Left ventricle myocardium inferior (tissue), 1 donor: ENCODE results near the gene DCAF16. TPM values are rescaled to one million over a fixed set of nuclear protein-coding genes. Genes with fewer than 3 reads are reported as not detected.

Source experiments
- DNase-seq: peaks from one replicate; pipeline ENCODE4 v3.0.0-alpha.2; 2020
- H3K27ac ChIP-seq: fragments of 200-600 bp; replicated peaks from 2 replicates; pipeline ENCODE4 v1.8.0; 2021
- H3K27me3 ChIP-seq: fragments of 200-600 bp; 2 replicates; pipeline ENCODE4 v1.8.0; 2021; ENCODE audit warnings: low read depth
- H3K36me3 ChIP-seq: fragments of 200-600 bp; 2 replicates; pipeline ENCODE4 v1.8.0; 2021
- H3K4me1 ChIP-seq: fragments of 200-600 bp; 2 replicates; pipeline ENCODE4 v1.8.0; 2021
- H3K4me3 ChIP-seq: fragments of 200-600 bp; 2 replicates; pipeline ENCODE4 v1.8.0; 2021; ENCODE audit warnings: mild to moderate bottlenecking, moderate library complexity
- H3K9me3 ChIP-seq: fragments of 200-600 bp; replicated peaks from 2 replicates; pipeline ENCODE4 v1.8.0; 2021
- CTCF ChIP-seq: fragments of 200-600 bp; IDR thresholded peaks from 2 replicates; pipeline ENCODE4 v1.8.0; 2021; ENCODE audit warnings: antibody characterized with exemption, mild to moderate bottlenecking, borderline replicate concordance
- intact Hi-C: fragments of 100-400 bp; cut with micrococcal nuclease; formaldehyde crosslinking; loops from one replicate; pipeline ENCODE4 v1.11.0; 2022
- total RNA-seq: library from RNA; stranded (reverse); fragmentation: NEBNext Ultra II Directional; extraction: Animal tissue kit (Norgen Biotek cat#: 25700); gene quantifications from one replicate; pipeline ENCODE4 v1.2.1, GENCODE V29; 2021
- donor health status: DM: no; HTN: yes; CAD: no; lungs with severe emphysema.

Gene DCAF16
- total RNA-seq, 1 donor from 2014 or later, result 14.5 TPM

- peaks cover 12% of the 10 kb centered on the region for H3K9me3 ChIP-seq
- TF ChIP-seq CTCF, result no peak
- no peak overlapping the region for H3K4me3 ChIP-seq
- no peaks in the 10 kb centered on the region for H3K36me3 ChIP-seq
- no peak overlapping the region for H3K27ac ChIP-seq
- DNase-seq, result no peak
- no peaks in the 10 kb centered on the region for H3K4me1 ChIP-seq
- H3K27me3 ChIP-seq, result peaks cover 7% of the 10 kb centered on the region
- intact Hi-C loops, result no loop called here
Measured at GRCh38 chr4:17763416-17763815, 47.1 kb downstream of the DCAF16 start.

- H3K27ac ChIP-seq, result no peak overlapping the region
- TF ChIP-seq CTCF, result no peak
- intact Hi-C loops, result no loop called here
- no peaks in the 10 kb centered on the region for H3K4me1 ChIP-seq
- H3K36me3 ChIP-seq, result no peaks in the 10 kb centered on the region
- DNase-seq, result no peak
- H3K9me3 ChIP-seq, result peaks cover 12% of the 10 kb centered on the region
- H3K4me3 ChIP-seq, result no peak overlapping the region
- peaks cover 7% of the 10 kb centered on the region for H3K27me3 ChIP-seq
Measured at GRCh38 chr4:17762726-17763125, 47.8 kb downstream of the DCAF16 start.

GRCh38 chr4:17761062-17761461 lies 49.5 kb downstream of the DCAF16 start:
- intact Hi-C loops, result no loop called here
- no peak for TF ChIP-seq CTCF

GRCh38 chr4:17760626-17761025 lies 49.9 kb downstream of the DCAF16 start:
- no peaks in the 10 kb centered on the region for H3K27me3 ChIP-seq
- no peak overlapping the region for H3K27ac ChIP-seq
- intact Hi-C loops, result no loop called here
- DNase-seq, result no peak
- peaks cover 6% of the 10 kb centered on the region for H3K9me3 ChIP-seq
- no peaks in the 10 kb centered on the region for H3K4me1 ChIP-seq
- H3K36me3 ChIP-seq, result no peaks in the 10 kb centered on the region
- H3K4me3 ChIP-seq, result no peak overlapping the region
- no peak for TF ChIP-seq CTCF

More at GRCh38 chr4:17761062-17761461, 49.5 kb downstream of the DCAF16 start:
- no peaks in the 10 kb centered on the region for H3K4me1 ChIP-seq
- H3K9me3 ChIP-seq, result peaks cover 6% of the 10 kb centered on the region
- no peak overlapping the region for H3K4me3 ChIP-seq
- DNase-seq, result no peak
- H3K27me3 ChIP-seq, result no peaks in the 10 kb centered on the region
- H3K27ac ChIP-seq, result no peak overlapping the region
- H3K36me3 ChIP-seq, result no peaks in the 10 kb centered on the region

- intact Hi-C loops, result no loop called here
- Histone ChIP-seq H3K27ac (no peak overlapping the region), H3K4me1 (no peaks in the 10 kb centered on the region), H3K9me3 (no peaks in the 10 kb centered on the region), H3K4me3 (no peak overlapping the region), H3K36me3 (no peaks in the 10 kb centered on the region), H3K27me3 (no peaks in the 10 kb centered on the region)
- TF ChIP-seq CTCF, result no peak
- no peak for DNase-seq
Measured at GRCh38 chr4:17758485-17758884, 52.1 kb downstream of the DCAF16 start.

GRCh38 chr4:17757621-17758020 lies 52.9 kb downstream of the DCAF16 start:
- DNase-seq, result no peak
- Histone ChIP-seq H3K4me3 (no peak overlapping the region), H3K4me1 (no peaks in the 10 kb centered on the region), H3K9me3 (no peaks in the 10 kb centered on the region), H3K27me3 (no peaks in the 10 kb centered on the region), H3K36me3 (no peaks in the 10 kb centered on the region), H3K27ac (no peak overlapping the region)
- no peak for TF ChIP-seq CTCF
- intact Hi-C loops, result no loop called here
